Naive thymus-derived CD4-positive, alpha-beta T cell (primary cell): Measurements from ENCODE around the gene CPD. TPM values are rescaled to one million over a fixed set of nuclear protein-coding genes. Genes with fewer than 3 reads are reported as not detected.

ENCODE experiments used
- ATAC-seq: fragments of 150-1000 bp; cut with Tn5 transposase; 2 replicates; pipeline ENCODE4 v1.10.0; 2021; ENCODE audit warnings: mild to moderate bottlenecking, moderate library complexity
- CTCF ChIA-PET: fragments of 350-600 bp; sonication (Branson Sonifier 250); formaldehyde crosslinking; loops from one replicate; lab custom pipeline; 2021; ENCODE audit warnings: antibody characterized with exemption; lab: Charles Lee
- POLR2A ChIA-PET: fragments of 350-600 bp; sonication (Branson Sonifier 250); formaldehyde crosslinking; loops from one replicate; lab custom pipeline; 2021; ENCODE audit warnings: antibody characterized with exemption, inconsistent platforms; lab: Charles Lee
- DNase-seq, 9 donors: peaks; one replicate each; pipeline versions ENCODE4 v3.0.0 to v3.0.0-alpha.2; 2020 to 2022; ENCODE audit warnings: mixed read lengths in 1 of 9
- H3K27ac ChIP-seq: one replicate; pipeline ENCODE4 v1.7.0; 2013; ENCODE audit warnings: mild to moderate bottlenecking, low read depth, low read length, moderate library complexity
- H3K27me3 ChIP-seq, 2 donors: one replicate each; pipeline ENCODE4 v1.7.0; 2013; ENCODE audit warnings: low read length in 2 of 2, mild to moderate bottlenecking in 2 of 2, moderate library complexity in 2 of 2; ENCODE audit not compliant: control insufficient read depth in 2 of 2, insufficient read depth in 2 of 2
- H3K36me3 ChIP-seq, 3 experiments: 1 replicate in 2 of 3; 2 replicates in 1 of 3; pipeline ENCODE4 v1.7.0; 2013; ENCODE audit warnings: low read length in 3 of 3, mild to moderate bottlenecking in 3 of 3, moderate library complexity in 1 of 3; ENCODE audit not compliant: insufficient read depth in 3 of 3, control insufficient read depth in 2 of 3
- H3K4me1 ChIP-seq, 2 donors: one replicate each; pipeline ENCODE4 v1.7.0; 2013; ENCODE audit warnings: low read length in 2 of 2, mild to moderate bottlenecking in 2 of 2, moderate library complexity in 1 of 2; ENCODE audit not compliant: control insufficient read depth in 2 of 2, insufficient read depth in 2 of 2
- H3K4me3 ChIP-seq: 2 replicates; pipeline ENCODE4 v1.7.0; 2013; ENCODE audit warnings: mild to moderate bottlenecking, low read length
- H3K9me3 ChIP-seq, 3 experiments: 1 replicate in 2 of 3; 2 replicates in 1 of 3; pipeline ENCODE4 v1.7.0; 2013; ENCODE audit warnings: low read length in 3 of 3; ENCODE audit not compliant: control insufficient read depth in 2 of 3
- H3K27ac Mint-ChIP-seq, 9 donors: one replicate each; pipeline ENCODE4 v1.8.0; 2020 to 2022; ENCODE audit warnings: mixed read lengths in 9 of 9, mild to moderate bottlenecking in 8 of 9, moderate library complexity in 5 of 9, inconsistent platforms in 2 of 9
- H3K27me3 Mint-ChIP-seq, 5 donors: one replicate each; pipeline ENCODE4 v1.8.0; 2021 to 2022; ENCODE audit warnings: mixed read lengths in 5 of 5, mild to moderate bottlenecking in 1 of 5
- H3K36me3 Mint-ChIP-seq, 5 donors: one replicate each; pipeline ENCODE4 v1.8.0; 2020 to 2022; ENCODE audit warnings: mixed read lengths in 5 of 5, mild to moderate bottlenecking in 3 of 5, inconsistent platforms in 1 of 5
- H3K4me1 Mint-ChIP-seq, 7 donors: one replicate each; pipeline ENCODE4 v1.8.0; 2020 to 2022; ENCODE audit warnings: mixed read lengths in 7 of 7, mild to moderate bottlenecking in 3 of 7, inconsistent platforms in 1 of 7
- H3K4me3 Mint-ChIP-seq, 10 donors: one replicate each; pipeline ENCODE4 v1.8.0; 2020 to 2022; ENCODE audit warnings: mild to moderate bottlenecking in 10 of 10, mixed read lengths in 10 of 10, moderate library complexity in 6 of 10, inconsistent platforms in 2 of 10
- H3K9me3 Mint-ChIP-seq, 11 donors: one replicate each; pipeline ENCODE4 v1.8.0; 2020 to 2022; ENCODE audit warnings: mixed read lengths in 11 of 11, mild to moderate bottlenecking in 4 of 11, inconsistent platforms in 1 of 11, moderate library complexity in 1 of 11
- intact Hi-C, 2 donors: fragments of 100-400 bp; cut with micrococcal nuclease; formaldehyde crosslinking; loops; one replicate each; pipeline ENCODE4 v1.15.1; 2023
- polyA plus RNA-seq, 2 donors: library from polyadenylated mRNA; unstranded; fragments of 300-500 nt; fragmentation: Illumina TruSeq; gene quantifications; one replicate each; pipeline ENCODE4 v1.2.3, GENCODE V29; 2021
- total RNA-seq, 6 experiments: library from RNA in 5 of 6; stranded (reverse) in 5 of 6; gene quantifications; 1 replicate in 5 of 6; 2 replicates in 1 of 6; pipeline ENCODE4 v1.2.3 and lab custom pipeline; 2021 to 2026

CPD gene
- total and polyA plus RNA-seq, 7 experiments from 2014 or later, result 14.9 to 52.9 (median 22.4) TPM

DNA sequence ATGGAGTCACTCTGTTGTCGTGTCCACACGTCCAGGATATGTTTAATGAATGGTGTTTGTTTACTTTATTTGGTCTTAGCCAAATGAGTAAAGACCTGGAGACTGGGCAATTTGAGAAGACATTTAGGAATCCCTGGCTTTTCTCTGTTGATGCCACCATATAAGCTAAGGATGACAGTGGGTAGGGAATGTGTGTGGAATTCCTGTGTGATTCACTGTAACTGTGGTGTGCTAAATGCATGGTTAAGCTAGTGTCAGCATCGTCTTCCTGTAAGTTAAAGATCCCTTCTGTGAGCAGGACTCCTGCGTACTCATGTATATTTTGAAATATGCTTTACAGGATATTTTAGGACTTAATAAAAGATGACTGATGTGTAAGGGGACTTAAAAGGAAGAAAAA, 124.8 kb downstream of the CPD start:
- H3K4me1 Mint-ChIP-seq, result peaks cover 15 to 50% (median 43%) of the 10 kb centered on the region in 7 donors
- intact Hi-C loops, result no loop called here
- ChIA-PET POLR2A (no interaction called here), CTCF (no interaction called here)
- no peak overlapping the region for H3K4me3 Mint-ChIP-seq
- ATAC-seq (no peak), DNase-seq (no peak)
- Histone ChIP-seq H3K36me3 (peaks cover 0 to 27% (median 0%) of the 10 kb centered on the region in 3 experiments), H3K27me3 (no peaks in the 10 kb centered on the region), H3K4me3 (no peak overlapping the region), H3K4me1 (peaks cover 0 to 6% of the 10 kb centered on the region in 2 donors), H3K27ac (no peak overlapping the region), H3K9me3 (no peaks in the 10 kb centered on the region)
- H3K9me3 Mint-ChIP-seq, result no peaks in the 10 kb centered on the region
- no peaks in the 10 kb centered on the region for H3K27me3 Mint-ChIP-seq
- H3K27ac Mint-ChIP-seq, result peak overlapping the region in 1 of 9 donors; percentile 31
- peaks cover 11 to 50% (median 36%) of the 10 kb centered on the region in 5 donors for H3K36me3 Mint-ChIP-seq

DNA sequence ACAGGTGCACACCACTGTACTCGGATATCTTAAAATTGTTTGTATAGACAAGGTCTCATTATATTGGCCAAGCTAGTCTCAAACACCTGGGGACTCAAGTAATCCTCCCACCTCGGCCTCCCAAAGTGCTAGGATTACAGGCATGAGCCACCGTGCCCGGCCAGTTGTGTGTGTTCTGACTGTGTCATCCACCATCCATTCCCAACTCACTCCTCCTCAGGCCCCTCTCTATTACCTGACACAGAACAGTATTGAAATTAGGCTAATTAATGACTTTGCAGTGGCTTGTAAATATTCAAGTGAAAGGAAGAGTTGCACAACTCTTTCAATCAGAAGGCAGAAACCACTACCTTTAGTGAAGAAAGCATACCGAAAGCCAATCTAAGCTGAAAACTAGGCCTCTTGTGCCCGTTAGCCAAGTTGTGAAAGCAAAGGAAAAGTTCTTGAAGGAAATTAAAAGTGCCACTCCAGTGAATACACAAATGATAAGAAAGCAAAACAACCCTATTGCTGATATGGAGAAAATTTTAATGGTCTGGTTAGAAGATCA, 127.2 kb downstream of the CPD start:
- no peaks in the 10 kb centered on the region for H3K9me3 Mint-ChIP-seq
- Histone ChIP-seq H3K9me3 (no peaks in the 10 kb centered on the region), H3K36me3 (peaks cover 0 to 27% (median 0%) of the 10 kb centered on the region in 3 experiments), H3K27me3 (no peaks in the 10 kb centered on the region), H3K4me1 (peaks cover 0 to 6% of the 10 kb centered on the region in 2 donors), H3K27ac (no peak overlapping the region), H3K4me3 (no peak overlapping the region)
- CTCF ChIA-PET, result no interaction called here
- intact Hi-C loops, result no loop called here
- H3K4me1 Mint-ChIP-seq, result peaks cover 6 to 41% (median 30%) of the 10 kb centered on the region in 7 donors
- peak overlapping the region in 3 of 10 donors; percentile 2 to 32 (median 7) for H3K4me3 Mint-ChIP-seq
- peak in 1 of 9 donors; percentile 1 for DNase-seq
- peaks cover 11 to 33% (median 22%) of the 10 kb centered on the region in 5 donors for H3K36me3 Mint-ChIP-seq
- peak overlapping the region in 8 of 9 donors; percentile 29 to 79 (median 56) for H3K27ac Mint-ChIP-seq
- no peaks in the 10 kb centered on the region for H3K27me3 Mint-ChIP-seq
- POLR2A ChIA-PET, result no interaction called here
- ATAC-seq, result no peak

DNA sequence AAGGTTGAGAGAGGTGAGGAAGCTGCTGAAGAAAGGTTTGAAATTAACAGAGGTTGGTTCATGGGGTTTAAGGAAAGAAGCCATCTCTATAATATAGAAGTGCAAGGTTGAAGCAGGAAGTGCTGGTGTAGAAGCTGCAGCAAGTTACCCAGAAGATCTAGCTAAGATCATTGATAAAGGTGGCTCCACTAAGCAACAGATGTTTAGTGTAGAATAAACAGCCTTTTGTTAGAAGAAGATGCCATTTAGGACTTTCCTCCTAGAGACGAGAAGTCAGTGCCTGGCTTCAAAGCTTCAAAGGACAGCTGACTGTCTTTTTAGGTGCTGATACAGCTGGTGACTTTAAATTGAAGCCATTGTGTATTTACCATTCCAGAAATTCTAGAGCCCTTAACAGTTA, 127.8 kb downstream of the CPD start:
- Mint-ChIP-seq H3K36me3 (peaks cover 9 to 29% (median 18%) of the 10 kb centered on the region in 5 donors), H3K4me1 (peaks cover 6 to 41% (median 30%) of the 10 kb centered on the region in 7 donors)
- CTCF ChIA-PET, result no interaction called here

DNA sequence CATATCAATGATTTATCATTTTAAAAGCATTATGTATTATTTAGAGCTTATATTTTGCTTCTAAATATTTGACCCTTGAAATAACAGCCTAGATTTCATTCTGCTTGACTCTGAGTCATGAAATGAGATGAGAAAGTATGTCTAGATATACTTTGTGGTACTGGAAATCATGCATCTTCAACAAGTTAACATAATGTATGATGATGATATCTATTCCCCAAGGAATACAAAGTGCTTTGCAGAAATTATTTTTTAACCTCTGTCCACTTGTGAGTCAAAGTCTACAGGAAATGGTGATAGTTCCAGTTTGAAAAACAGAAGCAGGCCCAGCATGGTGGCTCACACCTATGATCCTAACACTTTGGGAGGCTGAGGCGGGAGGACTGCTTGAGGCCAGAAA, 134.6 kb downstream of the CPD start:
- H3K4me1 Mint-ChIP-seq, result peaks cover 0 to 33% (median 11%) of the 10 kb centered on the region in 7 donors
- Histone ChIP-seq H3K4me3 (no peak overlapping the region), H3K9me3 (no peaks in the 10 kb centered on the region), H3K27me3 (no peaks in the 10 kb centered on the region), H3K27ac (no peak overlapping the region), H3K4me1 (no peaks in the 10 kb centered on the region), H3K36me3 (peaks cover 0 to 13% (median 0%) of the 10 kb centered on the region in 3 experiments)
- POLR2A ChIA-PET, result interaction anchor here (0.6 kb wide), 1 partner anchor 415 kb away, joined by 3 read pairs; no protein-coding TSS in a partner anchor
- peak overlapping the region in 1 of 9 donors; percentile 19 for H3K27ac Mint-ChIP-seq
- CTCF ChIA-PET, result no interaction called here
- no peaks in the 10 kb centered on the region for H3K27me3 Mint-ChIP-seq
- H3K4me3 Mint-ChIP-seq, result no peak overlapping the region
- DNase-seq, result no peak
- H3K36me3 Mint-ChIP-seq, result peaks cover 0 to 31% (median 15%) of the 10 kb centered on the region in 5 donors
- H3K9me3 Mint-ChIP-seq, result no peaks in the 10 kb centered on the region
- no peak for ATAC-seq
- intact Hi-C loops, result no loop called here

More for the DNA sequence above, 127.8 kb downstream of the CPD start:
- Mint-ChIP-seq H3K27ac (peak overlapping the region in 7 of 9 donors; percentile 29 to 79 (median 63)), H3K27me3 (no peaks in the 10 kb centered on the region), H3K4me3 (peak overlapping the region in 3 of 10 donors; percentile 2 to 32 (median 7)), H3K9me3 (no peaks in the 10 kb centered on the region)
- POLR2A ChIA-PET, result interaction anchor here (0.6 kb wide), 1 partner anchor 572 kb away, joined by 3 read pairs; no protein-coding TSS in a partner anchor
- ATAC-seq (peak; percentile 22), DNase-seq (peak in 3 of 9 donors; percentile 7 to 25 (median 10))
- Histone ChIP-seq H3K27ac (no peak overlapping the region), H3K36me3 (peaks cover 0 to 22% (median 0%) of the 10 kb centered on the region in 3 experiments), H3K4me1 (peaks cover 0 to 6% of the 10 kb centered on the region in 2 donors), H3K9me3 (no peaks in the 10 kb centered on the region), H3K4me3 (no peak overlapping the region), H3K27me3 (no peaks in the 10 kb centered on the region)
- intact Hi-C loops, result no loop called here

DNA sequence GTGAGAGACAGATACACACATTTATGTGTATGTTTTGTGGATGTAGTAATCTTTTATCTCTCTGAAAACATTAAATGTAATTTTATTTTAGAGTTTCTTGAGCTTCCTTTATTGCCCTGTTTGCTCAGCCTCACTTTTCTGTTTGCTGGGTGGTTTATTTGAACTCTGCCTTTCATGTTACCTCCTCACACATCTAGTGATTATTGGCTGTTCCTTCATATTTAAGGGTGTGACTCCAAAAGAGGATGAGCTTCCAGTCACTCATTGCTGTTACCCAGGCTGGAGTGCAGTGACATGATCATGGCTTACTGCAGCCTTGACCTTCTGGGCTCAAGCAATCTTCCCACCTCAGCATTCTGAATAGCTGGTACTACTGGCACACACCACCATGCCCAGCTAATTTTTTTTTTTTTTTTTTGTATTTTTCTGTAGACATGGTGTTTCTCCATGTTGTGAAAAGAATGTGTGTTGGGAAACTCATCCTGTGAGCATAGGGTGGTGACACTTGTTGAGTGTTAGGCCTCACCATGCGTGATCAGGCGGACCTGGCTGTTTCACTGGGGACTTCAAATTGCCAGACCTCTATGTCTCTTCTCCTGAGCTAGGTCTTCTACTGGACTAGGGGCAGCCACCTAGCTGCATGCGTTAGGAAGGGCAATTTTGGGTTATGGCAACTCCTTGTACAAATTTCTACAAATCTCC, 136.3 kb downstream of the CPD start:
- ChIA-PET CTCF (interaction anchor here (0.6 to 0.7 kb wide), 2 partner anchors 54 to 1747 kb away, joined by 3 read pairs; no protein-coding TSS in a partner anchor), POLR2A (interaction anchor here (0.9 kb wide), 1 partner anchor 22 kb away, joined by 4 read pairs; no protein-coding TSS in a partner anchor)
- ATAC-seq (no peak), DNase-seq (no peak)
- Histone ChIP-seq H3K27ac (no peak overlapping the region), H3K27me3 (no peaks in the 10 kb centered on the region), H3K4me1 (no peaks in the 10 kb centered on the region), H3K4me3 (no peak overlapping the region), H3K36me3 (peaks cover 0 to 18% (median 5%) of the 10 kb centered on the region in 3 experiments), H3K9me3 (no peaks in the 10 kb centered on the region)
- H3K36me3 Mint-ChIP-seq, result peaks cover 0 to 31% (median 21%) of the 10 kb centered on the region in 5 donors
- intact Hi-C loops, result no loop called here
- H3K4me3 Mint-ChIP-seq, result no peak overlapping the region
- no peaks in the 10 kb centered on the region for H3K27me3 Mint-ChIP-seq
- H3K27ac Mint-ChIP-seq, result peak overlapping the region in 4 of 9 donors; percentile 44 to 72 (median 60)
- H3K9me3 Mint-ChIP-seq, result no peaks in the 10 kb centered on the region
- peaks cover 4 to 29% (median 11%) of the 10 kb centered on the region in 7 donors for H3K4me1 Mint-ChIP-seq

DNA sequence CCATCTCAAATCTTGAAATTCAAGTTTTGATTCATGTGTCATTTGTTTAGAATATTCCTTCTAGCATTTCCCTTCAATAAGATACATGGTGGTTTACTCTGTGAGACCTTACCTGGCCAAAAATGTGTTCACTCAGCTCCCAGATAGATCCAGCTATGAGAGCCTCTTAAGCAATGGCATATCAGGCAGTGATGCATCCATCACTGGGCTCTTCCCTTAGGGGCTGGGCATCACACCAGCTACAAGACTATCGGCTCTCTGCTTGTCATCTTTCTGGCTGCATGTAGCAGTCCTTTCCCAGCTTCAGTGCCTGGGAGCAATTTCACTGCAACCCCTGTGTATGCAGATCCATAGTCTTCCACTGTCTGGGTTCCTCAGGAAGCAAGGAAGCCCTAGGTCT, 139.1 kb downstream of the CPD start:
- Mint-ChIP-seq H3K36me3 (peaks cover 8 to 53% (median 43%) of the 10 kb centered on the region in 5 donors), H3K4me3 (no peak overlapping the region), H3K27ac (peak overlapping the region in 2 of 9 donors; percentile 37 to 46), H3K27me3 (no peaks in the 10 kb centered on the region), H3K4me1 (peaks cover 5 to 25% (median 11%) of the 10 kb centered on the region in 7 donors), H3K9me3 (peaks cover 0 to 6% (median 0%) of the 10 kb centered on the region in 11 donors)
- H3K4me3 ChIP-seq, result no peak overlapping the region
- intact Hi-C loops, result no loop called here
- no peaks in the 10 kb centered on the region for H3K9me3 ChIP-seq
- peaks cover 0 to 34% (median 9%) of the 10 kb centered on the region in 3 experiments for H3K36me3 ChIP-seq
- CTCF ChIA-PET, result no interaction called here
- POLR2A ChIA-PET, result no interaction called here
- no peak overlapping the region for H3K27ac ChIP-seq
- DNase-seq, result no peak
- H3K4me1 ChIP-seq, result no peaks in the 10 kb centered on the region
- H3K27me3 ChIP-seq, result no peaks in the 10 kb centered on the region
- no peak for ATAC-seq
